Embryonic facial prominence (tissue), 1 donor: ENCODE measurements around the gene PPFIBP1.
"Not testable (repeated sequence)": the region's sequence is repeated elsewhere in the genome, so short reads cannot be mapped to it uniquely, and the experiment has no call there.

Experiments
- DNase-seq: peaks from one replicate; pipeline ENCODE4 v3.0.0-alpha.2; 2016; ENCODE audit errors: extremely low spot score

Gene PPFIBP1

DNA sequence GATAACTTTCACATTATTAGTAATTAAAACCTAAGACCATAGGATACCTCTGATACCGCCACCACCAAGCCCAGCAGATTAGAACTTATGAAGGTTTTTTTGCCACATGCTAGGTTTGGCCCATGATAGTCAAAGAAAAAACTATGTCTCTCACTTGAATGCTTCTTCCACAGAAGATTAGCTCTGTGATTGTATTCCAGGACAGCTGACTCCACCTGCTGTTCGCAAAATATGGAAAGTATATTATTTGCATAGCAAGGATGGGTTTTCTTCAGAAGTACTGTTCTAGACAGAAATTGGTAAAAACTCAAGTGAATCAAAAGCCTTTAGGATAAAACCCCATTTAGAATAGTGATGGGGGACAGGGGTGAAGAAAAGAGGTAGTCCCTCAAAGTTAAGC, 42.2 kb downstream of the PPFIBP1 start:
- no peak for DNase-seq

DNA sequence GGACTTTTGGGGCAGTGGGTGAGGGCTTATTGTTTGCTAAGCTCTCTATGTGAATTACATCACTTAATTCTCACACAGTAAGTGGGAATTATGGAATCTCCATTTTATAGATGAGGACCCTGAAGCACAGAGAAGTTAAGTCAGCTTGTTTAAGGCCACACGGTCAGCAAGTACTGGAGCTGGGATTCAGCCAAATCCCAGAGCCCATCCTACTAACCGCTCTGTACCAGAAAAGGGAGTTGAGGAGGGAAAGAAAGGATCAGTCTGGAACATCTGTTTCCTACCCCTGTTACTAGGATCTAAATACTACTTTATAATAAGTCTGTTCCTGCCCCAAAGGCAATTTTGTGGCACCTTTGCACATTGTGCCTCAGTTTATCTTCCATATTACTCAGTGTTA, 42.6 kb downstream of the PPFIBP1 start:
- no peak for DNase-seq

DNA sequence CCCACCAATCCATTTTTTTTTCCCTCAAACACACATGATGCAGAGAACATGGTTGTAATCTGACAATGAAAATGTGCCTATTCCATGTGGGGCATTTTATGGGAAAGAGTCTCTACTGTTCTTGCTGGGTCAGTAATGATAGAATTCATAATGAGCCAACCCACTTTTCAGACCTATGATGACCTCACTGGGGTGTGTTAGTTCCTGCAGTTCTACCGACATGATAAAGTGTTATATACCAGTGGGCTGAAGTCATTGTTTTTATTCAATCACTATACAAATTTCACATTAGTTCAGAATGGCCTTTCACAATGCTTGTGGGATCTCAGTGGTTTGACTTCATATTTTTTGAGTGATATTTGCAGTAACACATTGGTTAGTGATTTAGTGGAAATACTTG, 47.5 kb downstream of the PPFIBP1 start:
- DNase-seq = no peak

DNA sequence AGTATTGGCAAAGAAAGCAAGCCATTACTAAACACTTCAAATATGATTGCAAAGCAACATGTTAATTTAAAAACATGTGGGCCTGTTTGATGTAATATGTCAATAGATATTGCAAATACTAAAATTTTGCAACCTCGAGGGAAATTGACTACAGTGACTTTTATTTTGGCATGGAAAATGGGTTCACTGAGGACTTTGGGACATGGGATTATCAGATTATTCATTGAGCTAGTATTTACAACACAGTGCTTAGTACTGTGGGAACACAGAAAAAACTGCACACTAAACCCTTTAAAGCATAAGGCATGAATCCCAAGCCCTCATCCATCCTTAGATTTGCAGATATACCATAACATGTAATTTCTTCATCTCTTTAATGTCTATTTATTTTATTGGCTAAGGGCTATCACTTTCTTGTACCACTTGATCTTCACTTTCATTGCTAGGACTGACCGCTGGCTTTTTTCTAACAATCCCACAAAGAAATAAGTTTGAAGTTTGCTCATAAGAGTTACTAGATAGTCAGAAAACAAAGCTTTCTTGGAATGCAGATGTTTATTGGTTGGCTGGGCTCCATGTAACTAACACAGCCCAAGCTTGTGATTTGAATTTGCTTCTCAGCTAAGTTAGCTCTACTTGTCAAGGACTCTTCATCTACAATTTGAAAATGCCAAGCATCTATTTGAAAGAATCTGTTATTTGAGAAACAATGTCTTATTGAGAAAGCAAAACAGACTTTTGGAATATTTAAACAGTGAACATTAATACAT, 48.7 kb downstream of the PPFIBP1 start:
- no peak for DNase-seq

DNA sequence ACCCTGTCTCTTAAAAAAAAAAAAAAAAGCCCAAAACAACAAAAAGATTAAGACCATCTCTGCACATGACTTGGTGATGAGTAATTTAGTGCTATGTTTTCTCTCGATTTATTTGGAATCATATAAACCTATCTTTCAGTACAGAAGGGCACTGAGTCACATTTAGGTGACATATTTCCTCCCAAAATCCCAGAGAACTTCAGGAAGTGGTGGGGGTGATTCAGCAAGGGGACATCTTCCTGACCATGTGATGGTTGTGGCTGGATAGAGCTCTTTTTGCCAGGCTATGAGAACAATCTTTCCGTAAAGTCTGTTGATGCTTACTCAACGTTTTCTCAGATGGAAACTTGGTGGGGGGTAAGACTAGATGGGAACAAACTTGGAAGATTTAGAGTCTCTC, 50.0 kb downstream of the PPFIBP1 start:
- DNase-seq = no peak

GRCh38 chr12:27575090-27575761, 51.2 kb downstream of the PPFIBP1 start:
- DNase-seq = no peak

DNA sequence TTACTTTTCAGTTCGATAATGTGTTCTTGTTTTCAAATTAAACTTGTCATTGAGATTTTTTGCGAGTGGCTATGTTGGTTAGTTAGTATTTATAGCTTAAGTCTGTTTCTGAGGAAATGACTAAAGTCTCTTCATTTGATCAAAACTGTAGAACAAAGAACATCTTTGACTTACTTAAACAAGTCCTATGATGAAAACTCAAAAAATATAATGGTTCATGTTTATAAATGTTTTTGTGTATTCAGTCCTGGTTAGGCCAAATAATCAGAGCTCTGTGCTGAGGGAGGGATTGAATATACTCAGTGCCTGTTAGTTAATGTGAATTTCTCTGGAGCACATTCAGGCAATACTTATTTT, 51.7 kb downstream of the PPFIBP1 start:
- no peak for DNase-seq

DNA sequence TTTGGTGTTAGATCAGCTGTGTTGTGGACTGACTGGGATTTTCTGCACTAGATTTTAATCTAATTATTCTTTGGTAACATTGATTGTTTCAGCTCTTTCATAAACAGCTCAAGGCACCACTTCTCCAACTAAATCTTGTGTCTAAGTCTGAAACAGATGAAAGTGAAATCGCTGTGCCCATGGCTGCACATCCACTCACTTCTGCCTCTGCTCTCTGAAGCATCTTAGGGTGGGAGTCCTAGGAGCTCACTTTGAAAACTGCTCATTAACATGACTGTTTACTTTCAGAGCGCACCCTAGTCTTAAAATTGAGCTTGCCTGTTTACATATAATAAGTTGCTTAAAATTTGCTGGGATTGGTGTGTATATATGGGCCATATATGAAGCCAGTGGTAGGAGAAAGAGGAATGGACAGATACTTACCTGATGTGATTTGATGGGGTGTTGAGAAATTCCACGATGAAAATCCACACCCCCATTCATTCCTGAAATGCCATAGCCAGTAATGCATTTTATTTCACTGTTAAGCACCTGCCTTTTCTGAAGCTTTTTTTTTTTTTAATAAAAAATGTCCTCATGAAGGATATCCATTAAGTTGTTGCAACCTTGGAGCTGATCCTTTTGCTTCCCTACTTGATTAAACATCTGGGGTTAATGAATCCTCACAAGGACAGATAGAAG, 52.8 kb downstream of the PPFIBP1 start:
- no peak for DNase-seq

GRCh38 chr12:27577688-27578087, 53.7 kb downstream of the PPFIBP1 start:
- DNase-seq = no peak

DNA sequence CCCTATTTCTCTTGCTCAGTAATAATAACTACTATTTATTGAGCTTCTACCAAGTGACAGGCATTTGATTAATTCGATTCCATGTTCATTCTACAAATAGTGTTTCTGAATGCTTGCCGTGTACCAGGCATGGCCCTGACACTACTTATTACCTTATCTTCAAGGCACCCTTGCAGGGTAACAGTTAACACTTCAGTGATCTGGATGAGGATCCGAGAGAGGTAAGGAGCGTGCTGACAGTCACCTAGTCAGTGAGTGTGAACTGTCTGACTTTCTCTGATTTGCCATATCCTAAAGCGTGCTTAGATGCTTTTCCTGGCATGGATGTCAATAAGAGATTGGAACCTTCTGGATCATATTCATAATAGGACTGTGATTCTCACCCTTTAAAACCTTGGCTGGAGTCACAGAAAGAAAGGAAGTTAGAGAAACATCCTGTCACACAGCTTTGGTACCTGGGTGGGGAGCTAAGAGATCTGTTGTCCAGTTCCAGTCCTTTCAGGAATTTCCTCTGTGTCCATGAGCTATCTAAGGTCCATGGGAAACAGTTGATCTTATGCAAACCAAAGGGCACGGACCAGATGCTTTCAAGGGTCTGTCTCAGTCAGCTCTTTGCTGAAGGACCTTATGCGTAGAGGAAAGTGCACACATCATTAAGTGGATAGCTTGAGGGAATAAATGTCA, 54.8 kb downstream of the PPFIBP1 start:
- no peak for DNase-seq

- no peak for DNase-seq
Measured at GRCh38 chr12:27580561-27581330, 56.7 kb downstream of the PPFIBP1 start.

- not testable (repeated sequence) for DNase-seq
Measured at GRCh38 chr12:27581331-27581671, 57.3 kb downstream of the PPFIBP1 start.

GRCh38 chr12:27581833-27582232, 57.8 kb downstream of the PPFIBP1 start:
- not testable (repeated sequence) for DNase-seq

- DNase-seq = not testable (repeated sequence)
Measured at GRCh38 chr12:27582445-27582844, 58.4 kb downstream of the PPFIBP1 start.

GRCh38 chr12:27583057-27583797, 59.2 kb downstream of the PPFIBP1 start:
- DNase-seq = no peak

DNA sequence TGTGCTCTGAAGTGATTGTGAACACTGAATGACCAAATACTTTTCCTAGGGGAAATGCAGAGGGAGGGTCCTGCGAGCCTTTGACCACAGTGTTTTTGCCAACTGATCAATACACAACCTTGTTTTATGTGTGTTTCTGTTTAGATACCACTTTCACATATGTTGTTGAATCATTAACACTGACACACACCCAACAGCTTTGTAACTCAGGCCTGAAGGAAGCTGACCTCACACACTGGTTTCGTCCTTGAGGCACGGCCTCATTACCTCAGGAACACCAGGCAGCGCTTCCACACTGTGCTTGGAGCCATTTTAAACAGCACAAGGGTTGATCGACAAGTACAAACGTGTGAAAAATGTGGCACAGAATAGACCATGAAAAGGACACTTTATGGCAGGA, 60.0 kb downstream of the PPFIBP1 start:
- no peak for DNase-seq

DNA sequence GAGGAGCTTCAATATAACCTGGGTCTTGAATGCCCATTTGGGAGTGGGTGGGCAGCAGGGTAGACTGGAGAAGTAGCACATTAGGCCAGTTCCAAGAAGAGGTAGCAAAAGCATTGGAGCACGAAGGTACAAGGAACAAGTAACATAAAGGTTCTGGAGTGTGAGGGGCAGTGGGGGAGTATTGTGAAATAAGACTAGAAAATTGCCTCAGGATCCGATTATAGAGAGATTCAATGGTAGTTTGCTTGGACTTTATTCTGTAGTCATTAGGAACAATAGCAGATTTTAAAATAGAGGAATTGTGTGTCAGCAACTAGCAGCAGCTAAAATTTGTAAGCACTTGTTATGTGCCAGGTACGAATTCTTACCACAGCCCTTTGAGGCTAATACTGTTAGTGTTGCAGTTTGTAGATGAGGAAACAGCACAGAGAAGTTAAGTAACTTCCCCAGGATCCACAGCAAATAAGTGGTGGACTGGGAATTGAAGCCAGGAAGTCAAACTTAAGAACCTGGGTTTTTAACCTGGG, 61.8 kb downstream of the PPFIBP1 start:
- no peak for DNase-seq

GRCh38 chr12:27588075-27588730, 64.2 kb downstream of the PPFIBP1 start:
- DNase-seq = not testable (repeated sequence)

GRCh38 chr12:27588776-27589175, 64.8 kb downstream of the PPFIBP1 start:
- no peak for DNase-seq

- DNase-seq = no peak
Measured at GRCh38 chr12:27589419-27589818, 65.4 kb downstream of the PPFIBP1 start.
